K562 (cell line): Measurements from ENCODE around the gene NPDC1. TPM values are rescaled to one million over a fixed set of nuclear protein-coding genes. Genes with fewer than 3 reads are reported as not detected.

ENCODE experiments used
- ATAC-seq: fragments of 200-7000 bp; cut with Tn5 transposase; 3 replicates; pipeline ENCODE4 v1.9.1; 2020; ENCODE audit warnings: moderate library complexity
- BruUV-seq: library from RNA; stranded (reverse); fragments of 400-500 nt; replicated peaks from 2 replicates; lab custom pipeline; 2021; lab: Mats Ljungman, UMichigan
- CTCF ChIA-PET: fragments of 300-600 bp; formaldehyde crosslinking; extraction: SDS; loops from one replicate; lab custom pipeline; 2021; ENCODE audit warnings: low intra/inter-chr PET ratio; lab: Yijun Ruan, JAX
- POLR2A ChIA-PET: fragments of 300-600, 350-650 bp; sonication (Branson Sonifier 250); formaldehyde crosslinking; extraction: SDS; loops from one replicate; lab custom pipeline; 2021; ENCODE audit warnings: antibody characterized with exemption, inconsistent platforms; lab: Yijun Ruan, JAX
- DNase-seq, 4 experiments: peaks; one replicate each; pipeline versions ENCODE4 v3.0.0 to v3.0.0-alpha.2; 2011 to 2018; ENCODE audit warnings: low spot score in 3 of 4, mixed read lengths in 3 of 4; ENCODE audit errors: extremely low read depth in 1 of 4
- FAIRE-seq: peaks from 2 replicates; lab custom pipeline; 2011; peaks lifted over from hg19 to GRCh38; lab: Jason Lieb, UNC
- H2AFZ ChIP-seq: 2 replicates; pipeline ENCODE4 v1.6.0; 2011; ENCODE audit warnings: low read depth, low read length, control low read depth, inconsistent platforms
- H3K27ac ChIP-seq: fragments of 200-600 bp; 3 replicates; pipeline ENCODE4 v1.8.0; 2011; ENCODE audit warnings: low read depth, mild to moderate bottlenecking, control low read depth, inconsistent platforms, low read length, moderate library complexity, mixed read lengths; ENCODE audit errors: extremely low read depth
- H3K27me3 ChIP-seq, 2 experiments: fragments of 300-600 bp in 1 of 2; 2 replicates in 1 of 2; 3 replicates in 1 of 2; pipeline versions ENCODE4 v1.6.0 to v1.8.0; 2011; ENCODE audit warnings: inconsistent platforms in 2 of 2, low read length in 2 of 2, mild to moderate bottlenecking in 1 of 2, mixed read lengths in 1 of 2, moderate library complexity in 1 of 2; ENCODE audit not compliant: control insufficient read depth in 2 of 2, insufficient read depth in 2 of 2
- H3K36me3 ChIP-seq: fragments of 300-600 bp; 3 replicates; pipeline ENCODE4 v1.8.0; 2011; ENCODE audit warnings: mild to moderate bottlenecking, low read length, inconsistent platforms; ENCODE audit not compliant: control insufficient read depth, insufficient read depth
- H3K4me1 ChIP-seq, 2 experiments: fragments of 200-600 bp in 1 of 2; replicated peaks in 1 of 2; 2 replicates in 1 of 2; 3 replicates in 1 of 2; pipeline versions ENCODE4 v1.5.1 to v1.8.0; 2011; ENCODE audit warnings: inconsistent platforms in 2 of 2, low read length in 2 of 2, mild to moderate bottlenecking in 1 of 2, mixed read lengths in 1 of 2, moderate library complexity in 1 of 2; ENCODE audit not compliant: control insufficient read depth in 2 of 2, insufficient read depth in 2 of 2
- H3K4me2 ChIP-seq: 2 replicates; pipeline ENCODE4 v1.6.1; 2011; ENCODE audit warnings: low read length, control low read depth, inconsistent platforms, mixed read lengths; ENCODE audit not compliant: insufficient read depth
- H3K4me3 ChIP-seq: fragments of 200-600 bp; sonication (generic), shearing (Covaris generic); 2 replicates; pipeline ENCODE4 v1.5.1; 2016; ENCODE audit warnings: control low read depth, inconsistent platforms
- H3K79me2 ChIP-seq: fragments of 200-600 bp; 3 replicates; pipeline ENCODE4 v1.8.0; 2011; ENCODE audit warnings: low read length, inconsistent platforms; ENCODE audit not compliant: control insufficient read depth, insufficient read depth
- H3K9ac ChIP-seq, 2 experiments: 2 replicates each; pipeline versions ENCODE4 v1.6.0 to v1.6.1; 2011; ENCODE audit warnings: low read depth in 2 of 2, low read length in 2 of 2, control low read depth in 1 of 2, inconsistent platforms in 1 of 2, mild to moderate bottlenecking in 1 of 2, mixed read lengths in 1 of 2; ENCODE audit not compliant: insufficient read depth in 1 of 2
- H3K9me1 ChIP-seq: one replicate; pipeline ENCODE4 v1.6.0; 2011; ENCODE audit warnings: inconsistent platforms, mild to moderate bottlenecking, low read length, moderate library complexity; ENCODE audit not compliant: control insufficient read depth, insufficient read depth
- H3K9me3 ChIP-seq: replicated peaks from 2 replicates; pipeline ENCODE4 v1.5.1; 2011; ENCODE audit warnings: low read depth, low read length, inconsistent platforms; ENCODE audit not compliant: control insufficient read depth, insufficient read depth
- H4K20me1 ChIP-seq: replicated peaks from 2 replicates; pipeline ENCODE4 v1.6.1; 2011; ENCODE audit warnings: low read length, inconsistent platforms, mixed read lengths; ENCODE audit not compliant: control insufficient read depth, insufficient read depth
- DACH1 ChIP-seq: fragments of 450-650 bp; IDR thresholded peaks from 2 replicates; pipeline ENCODE4 v1.6.1; 2018; ENCODE audit not compliant: partially characterized antibody
- NFIC ChIP-seq: fragments of 450-650 bp; IDR thresholded peaks from 2 replicates; pipeline ENCODE4 v1.6.1; 2017; ENCODE audit warnings: mild to moderate bottlenecking, inconsistent platforms
- NR2C1 ChIP-seq, 2 experiments: fragments of 450-650 bp; IDR thresholded peaks; 2 replicates each; pipeline ENCODE4 v1.6.1; 2017; ENCODE audit warnings: mild to moderate bottlenecking in 2 of 2, antibody characterized with exemption in 1 of 2, inconsistent platforms in 1 of 2, missing compliant biosample characterization in 1 of 2, missing genetic modification characterization in 1 of 2
- NR2C2 ChIP-seq, 2 experiments: fragments of 200-800 bp in 1 of 2; sonication (Bioruptor generic) in 1 of 2; sonication (generic) in 1 of 2; formaldehyde crosslinking in 1 of 2; IDR thresholded peaks; 2 replicates each; pipeline versions ENCODE4 v1.6.1 to v1.8.0; 2016 to 2022; ENCODE audit warnings: mild to moderate bottlenecking in 1 of 2, missing compliant biosample characterization in 1 of 2, missing genetic modification characterization in 1 of 2, missing genetic modification reagents in 1 of 2
- TFAP4 ChIP-seq: sonication (generic); formaldehyde crosslinking; IDR thresholded peaks from 2 replicates; pipeline ENCODE4 v1.8.0; 2022; ENCODE audit warnings: missing genetic modification reagents, mild to moderate bottlenecking, moderate library complexity, borderline replicate concordance
- WGBS: fragments of 100-300 bp; shearing (Covaris generic); methylation state at CpG from one replicate; pipeline ENCODE4 v1.1.6; 2016; ENCODE audit warnings: low coverage, mixed read lengths; ENCODE audit not compliant: insufficient coverage; ENCODE audit errors: missing lambda C conversion rate; 5-methylcytosine and 5-hydroxymethylcytosine counted together
- in situ Hi-C: fragments of 300-500 bp; cut with MboI; formaldehyde crosslinking; loops from 4 replicates; pipeline ENCODE4 v1.15.0; 2018; ENCODE audit warnings: inconsistent platforms, mixed read lengths
- intact Hi-C: fragments of 100-400 bp; cut with micrococcal nuclease; formaldehyde crosslinking; loops from 2 replicates; pipeline ENCODE4 v1.14.2; 2022
- polyA plus RNA-seq, 8 experiments: library from polyadenylated mRNA; depleted of rRNA in 4 of 8; stranded (reverse) in 5 of 8; unstranded in 3 of 8; fragments of >200 nt; fragmentation: Nextera tagmentation in 2 of 8; fragmentation: Illumina TruSeq in 1 of 8; extraction: Ambion mirVana in 2 of 8; extraction: Trizol in 1 of 8; gene quantifications; 2 replicates each; pipeline versions ENCODE4 v1.2.1 to v1.2.3, GENCODE V29; 2011 to 2014; ENCODE audit warnings: inconsistent platforms in 1 of 8, missing spikeins in 1 of 8
- total RNA-seq, 7 experiments: library from RNA; depleted of rRNA in 6 of 7; stranded (reverse); fragments of >200 nt in 6 of 7; fragmentation: Illumina TruSeq in 2 of 7; extraction: Trizol in 2 of 7; gene quantifications; 2 replicates each; pipeline versions ENCODE4 v1.2.1 to v1.2.3, GENCODE V29; 2011 to 2021; ENCODE audit warnings: low replicate concordance in 1 of 7
- TF ChIP-seq, protein P1 (sequence below): fragments of 250-450 bp; sonication (Bioruptor Pico); IDR thresholded peaks from 2 replicates; pipeline ENCODE4 v1.8.0; 2021; ENCODE audit warnings: moderate library complexity, mild to moderate bottlenecking, inconsistent platforms

Gene NPDC1
- total and polyA plus RNA-seq, 9 of the 15 experiments (the other 6 are each of a cell fraction or from before 2014, with no cell fraction given), result 0.06 to 2.1 (median 0.53) TPM; not detected in 3

DNA sequence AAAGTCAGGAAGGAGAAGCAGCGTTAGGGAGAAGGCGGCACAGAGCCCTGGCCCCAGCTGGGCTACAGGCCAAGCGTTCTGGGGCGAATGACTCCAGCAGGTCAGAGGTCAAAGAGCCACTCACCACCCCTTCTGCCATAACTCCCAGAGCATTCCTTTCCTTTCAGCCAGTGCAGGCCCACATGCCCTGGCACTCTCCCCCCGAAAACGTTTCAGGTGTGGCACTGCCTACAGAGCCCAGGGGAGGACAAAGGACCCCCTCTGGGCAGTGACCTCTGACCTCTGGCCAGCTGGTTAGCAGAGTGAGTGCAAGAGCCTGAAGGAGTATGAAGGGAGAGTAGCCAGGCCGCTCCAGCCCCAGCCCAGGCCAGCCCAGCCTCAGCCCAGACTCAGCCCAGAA is 22.8 kb downstream of the NPDC1 start:
- H3K27ac ChIP-seq, result no peak overlapping the region

More for the DNA sequence above, 22.8 kb downstream of the NPDC1 start:
- Histone ChIP-seq H3K4me3 (no peak overlapping the region), H4K20me1 (0 out of 2 replicates have a peak, but pooled peaks cover 5% of the 10 kb centered on the region), H3K9me1 (no peaks in the 10 kb centered on the region), H3K4me2 (no peak overlapping the region), H3K27me3 (no peaks in the 10 kb centered on the region), H3K9me3 (no peaks in the 10 kb centered on the region), H3K79me2 (peaks cover 3% of the 10 kb centered on the region; the same call in 1 of the 3 replicates), H3K4me1 (peaks cover 8 to 89% of the 10 kb centered on the region in 2 experiments)
- intact Hi-C loops, result no loop called here
- in situ Hi-C loops, result no loop called here
- POLR2A ChIA-PET, result interaction anchor here (1.1 kb wide), 1 partner anchor 183 kb away, joined by 3 read pairs; no protein-coding TSS in a partner anchor
- CTCF ChIA-PET, result no interaction called here
- FAIRE-seq (no peak), DNase-seq (no peak), ATAC-seq (no peak)
- 55% methylated on average over 7 of the region's 7 CpGs for WGBS
- peak; percentile 95 for TF ChIP-seq TFAP4
- TF ChIP-seq NR2C2 (CRISPR knock-in tag; IDR thresholded peaks at IDR 0.05), result peak; percentile 88
- peak; percentile 77; the same call in 1 of the 2 replicates for TF ChIP-seq NR2C2 (tag; IDR thresholded peaks at IDR 0.05)
- peak; percentile 39; the same call in 1 of the 2 replicates for TF ChIP-seq NFIC
- TF ChIP-seq, protein P1, sequence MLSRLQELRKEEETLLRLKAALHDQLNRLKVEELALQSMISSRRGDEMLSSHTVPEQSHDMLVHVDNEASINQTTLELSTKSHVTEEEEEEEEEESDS (CRISPR knock-in tag), result no peak
- peak; percentile 95 for TF ChIP-seq NR2C1 (IDR thresholded peaks at IDR 0.05)
- TF ChIP-seq NR2C1 (tag; IDR thresholded peaks at IDR 0.05), result peak; percentile 95
- peak; percentile 86 for TF ChIP-seq DACH1
- TF ChIP-seq, all 486 proteins: peak for 5
- Histone ChIP-seq H2AFZ (no peak overlapping the region), H3K9ac (peak overlapping the region in 1 of 2 experiments; percentile 58; a peak in 1 of 4 replicates), H3K36me3 (no peaks in the 10 kb centered on the region)
- BruUV-seq, result no TSS peak
